Peyer's patch (tissue), 4 donors: Measurements from ENCODE around the gene RANGRF.

Experiments used
- CTCF ChIP-seq, 6 experiments: fragments of 450-650 bp in 4 of 6; fragments of 200-600 bp in 2 of 6; sonication (generic) in 1 of 6; IDR thresholded peaks; one replicate each; pipeline ENCODE4 v1.5.1; 2017 to 2019; ENCODE audit warnings: antibody characterized with exemption in 6 of 6, mild to moderate bottlenecking in 3 of 6, moderate library complexity in 1 of 6
- POLR2A ChIP-seq, 2 donors: fragments of 450-650 bp; IDR thresholded peaks; one replicate each; pipeline ENCODE4 v1.5.1; 2017; ENCODE audit warnings: antibody characterized with exemption in 2 of 2, mild to moderate bottlenecking in 2 of 2, moderate library complexity in 2 of 2

- TF ChIP-seq CTCF (IDR thresholded peaks at IDR 0.05), result peak; percentile 74 to 91 (median 86)
- no peak for TF ChIP-seq POLR2A (IDR thresholded peaks at IDR 0.05)
Observed at GRCh38 chr17:8300627-8301242, 12.3 kb downstream of the RANGRF start.
